Measurements from ENCODE around the gene THSD4.

The THSD4 gene

GRCh38 chr15:71346464-71346863 lies 231.2 kb downstream of the THSD4 start:
- no peak for TF ChIP-seq CTCF (IDR thresholded peaks at IDR 0.05)

- TF ChIP-seq CTCF (IDR thresholded peaks at IDR 0.05) = no peak
Observed at GRCh38 chr15:71348597-71348996, 233.3 kb downstream of the THSD4 start.

- no peak for TF ChIP-seq CTCF (IDR thresholded peaks at IDR 0.05)
Observed at GRCh38 chr15:71349336-71349735, 234.1 kb downstream of the THSD4 start.

- TF ChIP-seq CTCF (IDR thresholded peaks at IDR 0.05) = no peak
Observed at GRCh38 chr15:71349736-71350526, 234.7 kb downstream of the THSD4 start.

GRCh38 chr15:71350622-71351378 lies 235.5 kb downstream of the THSD4 start:
- TF ChIP-seq CTCF (IDR thresholded peaks at IDR 0.05) = no peak

GRCh38 chr15:71352125-71352524 lies 236.9 kb downstream of the THSD4 start:
- TF ChIP-seq CTCF (IDR thresholded peaks at IDR 0.05) = no peak

- no peak for TF ChIP-seq CTCF (IDR thresholded peaks at IDR 0.05)
Observed at GRCh38 chr15:71352765-71353164, 237.5 kb downstream of the THSD4 start.

Measured in LNCAP (cell line).